NCI-H2081 treated with DMSO at 0.1 percent for 48 hours (cell line): ENCODE measurements around the gene STX1A.

Source experiments
- DNase-seq: peaks from one replicate; lab custom pipeline; 2025; lab: John Stamatoyannopoulos, UW

STX1A gene

GRCh38 chr7:73706126-73707044 lies 13.1 kb downstream of the STX1A start:
- DNase-seq = no peak

- no peak for DNase-seq
Measured at GRCh38 chr7:73705551-73705920, 13.9 kb downstream of the STX1A start.

DNA sequence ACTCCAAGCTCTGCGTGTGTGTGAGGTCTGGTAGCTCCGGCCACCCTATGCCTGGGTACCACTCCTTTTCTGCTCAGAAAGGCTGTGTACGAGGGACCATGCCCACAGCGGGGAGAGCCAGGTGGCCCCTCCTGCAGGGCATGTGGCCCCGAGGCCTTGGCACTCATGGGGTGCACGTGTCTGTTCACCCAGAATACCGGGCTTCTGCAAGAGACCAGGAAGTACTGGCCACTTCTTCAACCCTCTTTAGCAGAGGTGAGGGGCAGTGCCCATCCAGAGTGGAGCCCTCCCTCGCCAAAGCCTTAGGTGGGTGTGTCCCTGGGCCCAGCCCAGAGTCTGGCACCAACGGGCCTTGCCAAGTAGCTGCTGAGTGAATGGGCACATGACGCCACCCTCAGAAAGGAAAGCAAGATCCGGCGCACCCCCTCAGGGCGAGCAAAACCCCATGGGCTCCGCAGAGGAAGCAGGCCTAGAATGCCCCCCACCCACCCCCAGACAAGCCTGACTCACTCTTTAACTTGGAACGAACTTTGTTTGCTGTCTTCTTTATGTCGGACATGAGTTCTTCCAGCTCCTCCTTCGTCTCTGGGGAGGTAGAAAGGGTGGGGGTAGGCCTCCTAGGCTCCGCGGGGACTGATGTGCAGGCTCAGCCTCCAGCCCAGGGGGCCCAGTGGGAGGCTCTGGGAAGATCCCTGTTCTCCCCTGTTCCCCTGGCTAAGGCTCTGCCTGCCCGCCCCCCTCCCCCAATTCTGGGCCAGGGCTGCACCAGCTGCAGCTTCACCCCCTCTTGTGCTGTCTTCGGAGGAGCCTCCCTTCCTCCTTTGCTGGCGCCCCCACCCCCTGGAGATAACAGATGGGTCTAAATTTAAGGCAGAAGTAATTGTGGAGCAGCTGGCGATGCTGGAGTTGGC lies 14.6 kb downstream of the STX1A start:
- DNase-seq = no peak

- DNase-seq = no peak
Measured at GRCh38 chr7:73703757-73704639, 15.5 kb downstream of the STX1A start.

DNA sequence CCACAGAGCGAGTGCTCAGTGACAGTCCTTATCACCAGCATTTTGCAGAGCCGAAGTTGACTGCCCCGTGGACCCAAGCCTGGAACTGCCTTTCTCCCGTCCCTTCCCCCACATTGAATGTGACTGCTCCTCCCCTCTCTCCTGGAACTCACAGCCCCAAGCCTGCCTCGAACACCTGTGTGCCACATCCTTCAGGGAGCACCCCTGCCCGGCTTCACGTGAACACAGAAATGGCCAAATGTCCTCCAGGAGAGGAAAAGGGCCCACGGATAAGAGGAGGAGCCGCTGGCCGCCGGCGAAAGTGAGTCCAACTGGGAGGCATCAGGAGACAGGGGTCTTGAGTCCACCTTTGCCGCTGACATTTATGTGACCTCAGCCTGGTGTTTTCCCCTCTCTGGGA lies 16.2 kb downstream of the STX1A start:
- DNase-seq = no peak

GRCh38 chr7:73702665-73703064 lies 16.8 kb downstream of the STX1A start:
- no peak for DNase-seq

- DNase-seq = no peak
Measured at GRCh38 chr7:73702226-73702625, 17.2 kb downstream of the STX1A start.

GRCh38 chr7:73701357-73701995 lies 18.0 kb downstream of the STX1A start:
- no peak for DNase-seq

DNA sequence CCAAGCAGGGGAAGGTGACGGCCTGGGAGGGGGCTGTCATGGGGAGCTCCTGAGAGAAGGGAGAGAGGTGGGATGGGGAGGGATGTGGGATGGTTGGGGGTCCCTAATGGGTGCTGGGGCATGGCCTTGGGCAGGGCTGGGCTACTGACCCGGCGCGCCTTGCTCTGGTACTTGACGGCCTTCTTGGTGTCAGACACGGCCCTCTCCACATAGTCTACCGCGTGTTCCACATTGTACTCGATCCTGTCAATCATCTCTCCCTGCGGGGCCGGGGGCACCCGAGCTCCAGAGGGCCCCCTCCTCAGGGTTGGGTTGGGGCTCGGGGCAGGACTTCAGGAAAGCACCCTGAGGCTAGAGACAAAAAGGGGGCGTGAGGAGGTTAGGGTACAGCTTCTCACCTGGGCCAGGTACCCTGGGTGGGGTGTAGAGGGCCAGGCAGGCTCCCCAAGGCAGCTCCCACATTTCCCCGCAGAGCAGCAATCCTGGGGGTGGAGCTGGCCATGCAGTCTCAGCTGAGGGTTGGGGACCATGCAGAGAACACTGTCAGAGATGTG lies 18.8 kb downstream of the STX1A start:
- DNase-seq = no peak

- DNase-seq = no peak
Measured at GRCh38 chr7:73700069-73700423, 19.4 kb downstream of the STX1A start.

GRCh38 chr7:73699370-73700068 lies 19.9 kb downstream of the STX1A start:
- no peak for DNase-seq

- DNase-seq = no peak
Measured at GRCh38 chr7:73698410-73698809, 21.1 kb downstream of the STX1A start.

- no peak for DNase-seq
Measured at GRCh38 chr7:73696372-73696771, 23.1 kb downstream of the STX1A start.

DNA sequence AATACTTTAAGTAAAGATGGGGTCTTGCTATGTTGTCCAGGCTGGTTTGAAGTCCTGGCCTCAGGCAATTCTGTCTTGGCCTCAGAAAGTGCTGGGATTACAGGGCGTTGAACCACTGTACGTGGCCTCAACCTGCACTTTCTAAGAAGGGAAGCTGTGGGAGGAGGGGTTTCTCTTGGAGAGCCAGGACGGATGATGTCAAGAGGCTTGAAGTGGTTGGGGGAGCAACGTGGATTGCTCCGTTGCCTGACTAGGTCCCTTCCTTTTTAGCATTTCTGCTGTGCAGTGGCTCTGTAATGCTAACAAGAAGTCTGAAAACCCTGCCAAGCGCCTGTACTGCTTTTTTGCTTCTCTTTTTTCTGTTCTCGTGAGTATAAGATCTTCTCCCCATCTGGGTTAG lies 28.8 kb downstream of the STX1A start:
- DNase-seq = no peak

- DNase-seq = no peak
Measured at GRCh38 chr7:73688288-73688687, 31.2 kb downstream of the STX1A start.

GRCh38 chr7:73685311-73685710 lies 34.2 kb downstream of the STX1A start:
- no peak for DNase-seq

- no peak for DNase-seq
Measured at GRCh38 chr7:73683788-73684693, 35.4 kb downstream of the STX1A start.

DNA sequence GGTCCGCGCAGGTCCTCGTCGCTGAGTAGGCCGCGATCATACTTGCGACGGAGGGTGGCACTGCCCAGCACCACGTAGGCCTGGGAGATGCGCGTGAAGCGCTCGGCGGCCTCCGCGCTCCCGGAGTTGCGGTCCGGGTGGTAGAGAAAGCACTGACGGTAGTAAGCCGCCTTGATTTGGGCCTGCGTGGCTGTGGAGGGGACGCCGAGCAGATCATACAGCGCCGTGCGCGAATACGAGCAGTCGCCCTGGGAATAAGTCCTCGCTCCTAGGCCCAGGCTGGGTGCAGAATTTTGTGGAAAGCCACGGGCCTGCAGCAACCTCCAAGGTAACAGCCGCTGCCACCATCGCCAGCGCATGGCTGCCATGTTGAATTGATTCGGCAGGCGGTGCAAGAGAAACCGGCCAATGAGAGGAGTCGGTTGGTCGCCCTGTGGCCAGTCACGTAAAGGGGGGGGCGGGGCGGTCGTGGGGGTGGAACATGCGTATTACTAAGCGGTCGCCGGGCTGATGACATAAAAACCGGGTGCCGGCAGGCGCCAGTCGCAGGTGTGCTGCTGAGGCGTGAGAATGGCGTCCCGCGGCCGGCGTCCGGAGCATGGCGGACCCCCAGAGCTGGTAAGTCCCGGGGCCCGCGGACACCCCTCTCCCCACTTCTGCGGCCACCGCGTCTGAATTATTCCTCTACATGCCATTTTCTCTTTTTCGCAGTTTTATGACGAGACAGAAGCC lies 36.2 kb downstream of the STX1A start, which contains the start of the genes BUD23 and DNAJC30:
BUD23 (plus strand) TSS at position 542 of the 732 bp plus-strand sequence; CDS start at position 571, 29 bp downstream.
DNAJC30 (minus strand) TSS at position 398 of the 732 bp plus-strand sequence; CDS start at position 368, 30 bp downstream.
- peak; percentile 60 for DNase-seq

DNA sequence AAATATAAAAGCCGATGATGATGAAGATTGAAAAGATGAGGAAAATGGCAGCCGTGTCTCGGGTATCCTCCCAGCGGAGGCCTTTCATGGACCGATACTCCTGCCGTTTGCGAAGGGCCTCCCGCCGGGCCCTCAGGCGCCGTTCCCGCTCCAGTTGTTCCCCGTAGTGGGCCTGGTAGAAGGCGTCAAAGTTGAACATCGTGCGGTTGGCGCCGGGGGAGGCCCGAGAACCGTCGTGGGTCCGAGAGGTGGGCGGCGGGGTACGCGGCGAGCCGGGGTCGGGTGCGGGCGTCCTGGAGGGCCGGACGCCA lies 36.8 kb downstream of the STX1A start:
- DNase-seq = no peak
